ENCODE measurements around the gene PTPRJ. TPM values are rescaled to one million over a fixed set of nuclear protein-coding genes. Genes with fewer than 3 reads are reported as not detected.
A peak's percentile ranks its signal among the peaks of the same experiment; 100 is the strongest.

Gene PTPRJ
- total RNA-seq, 6 experiments from 2014 or later, result 15.7 to 20.8 (median 19.2) TPM

- H3K4me3 Mint-ChIP-seq, result peak overlapping the region; percentile 80
- H3K9me3 Mint-ChIP-seq, result no peaks in the 10 kb centered on the region
- H3K4me1 Mint-ChIP-seq (ENCODE audit: low read depth), result peaks cover 67% of the 10 kb centered on the region
- no peaks in the 10 kb centered on the region; the same call in 1 of the 2 replicates for H3K27me3 Mint-ChIP-seq (ENCODE audit: insufficient read depth)
- H3K27ac Mint-ChIP-seq, result peak overlapping the region; percentile 97
- DNase-seq, result peak; percentile 98
- 0 out of 2 replicates have a peak, but pooled peaks cover 4% of the 10 kb centered on the region for H3K36me3 Mint-ChIP-seq (ENCODE audit: low read depth)
- no peak for TF ChIP-seq CTCF (IDR thresholded peaks at IDR 0.05)
Measured at GRCh38 chr11:48063424-48063978, 83.1 kb downstream of the PTPRJ start.

GRCh38 chr11:48064306-48064705 lies 83.9 kb downstream of the PTPRJ start:
- no peaks in the 10 kb centered on the region for H3K9me3 Mint-ChIP-seq
- H3K27ac Mint-ChIP-seq, result peak overlapping the region; percentile 97
- peaks cover 71% of the 10 kb centered on the region for H3K4me1 Mint-ChIP-seq (ENCODE audit: low read depth)
- no peak for TF ChIP-seq CTCF (IDR thresholded peaks at IDR 0.05)
- no peaks in the 10 kb centered on the region; the same call in 1 of the 2 replicates for H3K27me3 Mint-ChIP-seq (ENCODE audit: insufficient read depth)
- H3K4me3 Mint-ChIP-seq, result peak overlapping the region; percentile 80
- DNase-seq, result peak; percentile 65
- 0 out of 2 replicates have a peak, but pooled peaks cover 4% of the 10 kb centered on the region for H3K36me3 Mint-ChIP-seq (ENCODE audit: low read depth)

GRCh38 chr11:48066881-48067800 lies 86.8 kb downstream of the PTPRJ start:
- no peaks in the 10 kb centered on the region for H3K27me3 Mint-ChIP-seq (ENCODE audit: insufficient read depth)
- no peak for TF ChIP-seq CTCF (IDR thresholded peaks at IDR 0.05)
- DNase-seq, result no peak
- H3K4me1 Mint-ChIP-seq (ENCODE audit: low read depth), result peaks cover 52% of the 10 kb centered on the region
- H3K36me3 Mint-ChIP-seq (ENCODE audit: low read depth), result peaks cover 8% of the 10 kb centered on the region; the same call in 1 of the 2 replicates
- no peak overlapping the region for H3K4me3 Mint-ChIP-seq
- H3K9me3 Mint-ChIP-seq, result no peaks in the 10 kb centered on the region
- peak overlapping the region; percentile 29; the same call in 1 of the 2 replicates for H3K27ac Mint-ChIP-seq

GRCh38 chr11:48073031-48073861 lies 92.9 kb downstream of the PTPRJ start:
- no peaks in the 10 kb centered on the region for H3K9me3 Mint-ChIP-seq
- H3K4me3 Mint-ChIP-seq, result no peak overlapping the region
- H3K4me1 Mint-ChIP-seq (ENCODE audit: low read depth), result peaks cover 18% of the 10 kb centered on the region
- DNase-seq, result no peak
- H3K27ac Mint-ChIP-seq, result no peak overlapping the region
- peaks cover 1% of the 10 kb centered on the region; the same call in 1 of the 2 replicates for H3K27me3 Mint-ChIP-seq (ENCODE audit: insufficient read depth)
- H3K36me3 Mint-ChIP-seq (ENCODE audit: low read depth), result peaks cover 16% of the 10 kb centered on the region
- TF ChIP-seq CTCF (IDR thresholded peaks at IDR 0.05), result no peak

Data from HFFc6 (cell line).